DOHH2 (cell line): ENCODE results near the gene SHMT1.

Experiments used
- H3F3A ChIP-seq: fragments of 200-600 bp; sonication (generic), shearing (Covaris generic); 2 replicates; pipeline ENCODE4 v1.6.0; 2016; ENCODE audit warnings: antibody characterized with exemption, mild to moderate bottlenecking; ENCODE audit not compliant: control insufficient read depth, insufficient read depth
- H3K27ac ChIP-seq: fragments of 200-600 bp; sonication (generic); 2 replicates; pipeline ENCODE4 v1.5.1; 2014; ENCODE audit warnings: low read depth, mild to moderate bottlenecking, low read length, moderate library complexity
- H3K27me3 ChIP-seq: fragments of 200-600 bp; sonication (generic); 2 replicates; pipeline ENCODE4 v1.6.1; 2014; ENCODE audit warnings: mild to moderate bottlenecking, low read length, mixed read lengths; ENCODE audit not compliant: control insufficient read depth
- H3K36me3 ChIP-seq: fragments of 200-600 bp; sonication (generic); 2 replicates; pipeline ENCODE4 v1.6.1; 2014; ENCODE audit warnings: mild to moderate bottlenecking, low read length, moderate library complexity, mixed read lengths; ENCODE audit not compliant: control insufficient read depth
- H3K4me1 ChIP-seq: fragments of 200-600 bp; sonication (generic); 2 replicates; pipeline ENCODE4 v1.6.1; 2014; ENCODE audit warnings: mild to moderate bottlenecking, low read length, mixed read lengths; ENCODE audit not compliant: control insufficient read depth
- H3K4me2 ChIP-seq: fragments of 200-600 bp; sonication (generic); 2 replicates; pipeline ENCODE4 v1.6.0; 2014; ENCODE audit warnings: mild to moderate bottlenecking, low read length, moderate library complexity
- H3K4me3 ChIP-seq: fragments of 200-600 bp; sonication (generic); 2 replicates; pipeline ENCODE4 v1.5.1; 2014; ENCODE audit warnings: mild to moderate bottlenecking, low read length, mixed read lengths
- H3K79me2 ChIP-seq: fragments of 200-600 bp; sonication (generic); 2 replicates; pipeline ENCODE4 v1.6.1; 2014; ENCODE audit warnings: mild to moderate bottlenecking, low read length, mixed read lengths; ENCODE audit not compliant: control insufficient read depth
- H3K9me2 ChIP-seq: fragments of 200-600 bp; sonication (generic); replicated peaks from 2 replicates; pipeline ENCODE4 v1.6.1; 2014; ENCODE audit warnings: mild to moderate bottlenecking, low read length, mixed read lengths; ENCODE audit not compliant: control insufficient read depth
- H3K9me3 ChIP-seq: fragments of 200-600 bp; sonication (generic); 2 replicates; pipeline ENCODE4 v1.6.1; 2014; ENCODE audit warnings: antibody characterized with exemption, low read length, mixed read lengths; ENCODE audit not compliant: control insufficient read depth, insufficient read depth
- H4K20me1 ChIP-seq: fragments of 200-600 bp; sonication (generic); 2 replicates; pipeline ENCODE4 v1.6.0; 2014; ENCODE audit warnings: low read depth, mild to moderate bottlenecking, antibody characterized with exemption, low read length, moderate library complexity; ENCODE audit not compliant: control insufficient read depth, insufficient read depth
- CTCF ChIP-seq: fragments of 200-600 bp; sonication (generic); IDR thresholded peaks from one replicate; pipeline ENCODE4 v1.5.1; 2014; ENCODE audit warnings: antibody characterized with exemption, mild to moderate bottlenecking, low read depth, low read length; ENCODE audit not compliant: poor library complexity, severe bottlenecking
- EZH2phosphoT487 ChIP-seq: fragments of 200-600 bp; sonication (generic); IDR thresholded peaks from 2 replicates; pipeline ENCODE4 v1.6.1; 2017; ENCODE audit warnings: borderline replicate concordance, mild to moderate bottlenecking, antibody characterized with exemption, low read length, moderate library complexity, mixed read lengths

SHMT1 gene

GRCh38 chr17:18362698-18363100 lies 651 bp downstream of the SHMT1 start:
- H3F3A ChIP-seq: no peaks in the 10 kb centered on the region
- peaks cover 29% of the 10 kb centered on the region for H3K36me3 ChIP-seq
- peaks cover 11% of the 10 kb centered on the region for H3K4me1 ChIP-seq
- TF ChIP-seq EZH2phosphoT487 (no peak), CTCF (peak; percentile 37)
- H3K9me3 ChIP-seq: no peaks in the 10 kb centered on the region
- no peaks in the 10 kb centered on the region for H3K9me2 ChIP-seq
- peak overlapping the region; percentile 94 for H3K4me3 ChIP-seq
- H3K79me2 ChIP-seq: peaks cover 50% of the 10 kb centered on the region
- H3K27me3 ChIP-seq: no peaks in the 10 kb centered on the region
- H3K4me2 ChIP-seq: peak overlapping the region; percentile 95
- H4K20me1 ChIP-seq: 0 out of 2 replicates have a peak, but pooled peaks cover 2% of the 10 kb centered on the region
- peak overlapping the region; percentile 44 for H3K27ac ChIP-seq

GRCh38 chr17:18361837-18362697 lies 1.3 kb downstream of the SHMT1 start:
- H4K20me1 ChIP-seq: 0 out of 2 replicates have a peak, but pooled peaks cover 2% of the 10 kb centered on the region
- H3K4me3 ChIP-seq: peak overlapping the region; percentile 94
- no peak overlapping the region for H3K27ac ChIP-seq
- TF ChIP-seq CTCF (no peak), EZH2phosphoT487 (no peak)
- H3K27me3 ChIP-seq: no peaks in the 10 kb centered on the region
- peaks cover 56% of the 10 kb centered on the region for H3K79me2 ChIP-seq
- no peaks in the 10 kb centered on the region for H3F3A ChIP-seq
- peaks cover 11% of the 10 kb centered on the region for H3K4me1 ChIP-seq
- H3K36me3 ChIP-seq: peaks cover 35% of the 10 kb centered on the region
- H3K4me2 ChIP-seq: peak overlapping the region; percentile 95
- no peaks in the 10 kb centered on the region for H3K9me2 ChIP-seq
- no peaks in the 10 kb centered on the region for H3K9me3 ChIP-seq

GRCh38 chr17:18360518-18360917 lies 2.8 kb downstream of the SHMT1 start:
- H3K4me3 ChIP-seq: no peak overlapping the region
- TF ChIP-seq EZH2phosphoT487 (no peak), CTCF (no peak)
- no peak overlapping the region for H3K4me2 ChIP-seq
- H3K36me3 ChIP-seq: peaks cover 44% of the 10 kb centered on the region
- H4K20me1 ChIP-seq: 0 out of 2 replicates have a peak, but pooled peaks cover 2% of the 10 kb centered on the region
- no peak overlapping the region for H3K27ac ChIP-seq
- H3K4me1 ChIP-seq: peaks cover 11% of the 10 kb centered on the region
- H3F3A ChIP-seq: no peaks in the 10 kb centered on the region
- H3K9me2 ChIP-seq: no peaks in the 10 kb centered on the region
- no peaks in the 10 kb centered on the region for H3K9me3 ChIP-seq
- no peaks in the 10 kb centered on the region for H3K27me3 ChIP-seq
- peaks cover 63% of the 10 kb centered on the region for H3K79me2 ChIP-seq
